ENCODE data around the gene PDK2. TPM values are rescaled to one million over a fixed set of nuclear protein-coding genes. Genes with fewer than 3 reads are reported as not detected.

The PDK2 gene
- total and polyA plus RNA-seq, 10 of the 15 experiments (the other 5 are each of a cell fraction or from before 2014, with no cell fraction given), result 0.98 to 22.6 (median 12.3) TPM

DNA sequence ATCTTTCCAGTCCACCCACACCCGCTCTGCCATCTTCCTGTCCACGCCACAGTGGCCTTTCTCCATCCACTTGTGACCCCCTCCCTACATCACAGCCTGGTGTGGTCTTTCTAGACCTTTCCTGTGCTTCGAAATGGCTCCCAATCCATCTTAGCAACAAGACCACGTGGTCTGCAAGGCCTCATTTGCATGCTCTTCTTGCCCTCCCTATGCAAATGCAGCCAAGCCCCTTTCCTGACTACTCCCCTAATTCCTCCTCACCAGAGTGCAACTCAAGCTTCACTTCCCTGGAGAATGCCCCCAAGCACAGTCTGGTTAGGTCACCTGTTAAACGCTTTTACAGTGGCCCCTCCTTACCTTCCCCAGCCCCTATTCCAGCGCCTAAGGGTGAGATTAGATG lies 49.2 kb downstream of the PDK2 start:
- intact Hi-C loops (cut with micrococcal nuclease; ENCODE audit: unreplicated experiment) (no loop called here), in situ Hi-C loops (cut with MboI) (no loop called here)
- FAIRE-seq (no peak), DNase-seq (ENCODE audit: low read depth, low spot score) (no peak), ATAC-seq (no peak)
- no peak overlapping the region for H2AFZ ChIP-seq (ENCODE audit: control insufficient read depth, low read depth, low read length)
- CTCF ChIA-PET, result interaction anchor here (0.8 to 9.3 kb wide), 4 partner anchors 8 to 50 kb away, joined by 3 to 99 read pairs (median 12); partner anchors contain the start of gene PDK2
- H3K4me3 ChIP-seq, result no peak overlapping the region
- no peaks in the 10 kb centered on the region for H3K9me3 ChIP-seq (replicated peaks; ENCODE audit: control insufficient read depth, insufficient read depth, low read length)
- peaks cover 41 to 54% of the 10 kb centered on the region in 2 experiments for H3K36me3 ChIP-seq (ENCODE audit: control insufficient read depth in 2 of 2, insufficient read depth in 2 of 2, low read length in 1 of 2)
- peak overlapping the region; percentile 96 for H3K4me2 ChIP-seq (ENCODE audit: control insufficient read depth, insufficient read depth)
- peaks cover 76% of the 10 kb centered on the region for H3K79me2 ChIP-seq (ENCODE audit: control insufficient read depth, insufficient read depth, low read length)
- peaks cover 11% of the 10 kb centered on the region for H4K20me1 ChIP-seq (ENCODE audit: control insufficient read depth, insufficient read depth)
- SMC1A ChIA-PET (ENCODE audit: uncharacterized antibody, unreplicated experiment), result interaction anchor here (3.4 kb wide), 1 partner anchor 17 kb away, joined by 15 read pairs; no protein-coding TSS in a partner anchor
- POLR2A ChIA-PET, result interaction anchor here (0.5 kb wide), 1 partner anchor 555 kb away, joined by 3 read pairs; no protein-coding TSS in a partner anchor
- H3K27ac ChIP-seq (ENCODE audit: control insufficient read depth, insufficient read depth), result 0 out of 2 replicates have a peak overlapping the region, but pooled peaks have one; percentile 19
- BruUV-seq (replicated peaks), result no TSS peak
- H3K9ac ChIP-seq (ENCODE audit: control insufficient read depth, insufficient read depth, low read length), result no peak overlapping the region
- no peaks in the 10 kb centered on the region for H3K27me3 ChIP-seq (replicated peaks in 1 of 2; ENCODE audit: control insufficient read depth in 2 of 2, insufficient read depth in 2 of 2, low read length in 1 of 2)
- 44% methylated on average over 6 of the region's 6 CpGs for WGBS (ENCODE audit: insufficient coverage, insufficient replicate concordance, low lambda C conversion rate, missing lambda C conversion rate)
- RAD21 ChIA-PET (ENCODE audit: unreplicated experiment), result no interaction called here
- H3K4me1 ChIP-seq (ENCODE audit: control insufficient read depth, insufficient read depth, low read length), result peaks cover 57% of the 10 kb centered on the region
- TF ChIP-seq IKZF2 (IDR thresholded peaks at IDR 0.05) (no peak), STAT3 (IDR thresholded peaks at IDR 0.05; ENCODE audit: low read depth, low read length) (no peak), NRF1 (conservative IDR thresholded peaks at IDR 0.05; ENCODE audit: low read depth, low read length) (no peak), SIN3A (IDR thresholded peaks at IDR 0.05; ENCODE audit: low read depth, low read length) (no peak), DPF2 (IDR thresholded peaks at IDR 0.05) (no peak), POU2F2 (IDR thresholded peaks at IDR 0.05; ENCODE audit: borderline replicate concordance, low read depth, low read length) (peak; percentile 90; the same call in 2 of the 3 replicates), KLF5 (IDR thresholded peaks at IDR 0.05; ENCODE audit: partially characterized antibody) (no peak), E4F1 (IDR thresholded peaks at IDR 0.05; ENCODE audit: borderline replicate concordance, partially characterized antibody) (no peak), USF1 (IDR thresholded peaks at IDR 0.05; ENCODE audit: borderline replicate concordance, extremely low read length, insufficient read depth, low read depth, low read length) (peak; percentile 56), CBFB (IDR thresholded peaks at IDR 0.05; ENCODE audit: low read depth) (no peak), SPI1 (IDR thresholded peaks at IDR 0.05; ENCODE audit: borderline replicate concordance, insufficient read depth, low read depth, low read length) (no peak), NFYB (IDR thresholded peaks at IDR 0.05; ENCODE audit: insufficient read depth, low read depth, low read length) (no peak), BACH1 (IDR thresholded peaks at IDR 0.05; ENCODE audit: borderline replicate concordance) (no peak), PAX8 (IDR thresholded peaks at IDR 0.05) (no peak), POLR2AphosphoS5 (IDR thresholded peaks at IDR 0.05; ENCODE audit: low read length) (peak; percentile 32; the same call in 1 of the 2 replicates)
- TF ChIP-seq, protein P1, sequence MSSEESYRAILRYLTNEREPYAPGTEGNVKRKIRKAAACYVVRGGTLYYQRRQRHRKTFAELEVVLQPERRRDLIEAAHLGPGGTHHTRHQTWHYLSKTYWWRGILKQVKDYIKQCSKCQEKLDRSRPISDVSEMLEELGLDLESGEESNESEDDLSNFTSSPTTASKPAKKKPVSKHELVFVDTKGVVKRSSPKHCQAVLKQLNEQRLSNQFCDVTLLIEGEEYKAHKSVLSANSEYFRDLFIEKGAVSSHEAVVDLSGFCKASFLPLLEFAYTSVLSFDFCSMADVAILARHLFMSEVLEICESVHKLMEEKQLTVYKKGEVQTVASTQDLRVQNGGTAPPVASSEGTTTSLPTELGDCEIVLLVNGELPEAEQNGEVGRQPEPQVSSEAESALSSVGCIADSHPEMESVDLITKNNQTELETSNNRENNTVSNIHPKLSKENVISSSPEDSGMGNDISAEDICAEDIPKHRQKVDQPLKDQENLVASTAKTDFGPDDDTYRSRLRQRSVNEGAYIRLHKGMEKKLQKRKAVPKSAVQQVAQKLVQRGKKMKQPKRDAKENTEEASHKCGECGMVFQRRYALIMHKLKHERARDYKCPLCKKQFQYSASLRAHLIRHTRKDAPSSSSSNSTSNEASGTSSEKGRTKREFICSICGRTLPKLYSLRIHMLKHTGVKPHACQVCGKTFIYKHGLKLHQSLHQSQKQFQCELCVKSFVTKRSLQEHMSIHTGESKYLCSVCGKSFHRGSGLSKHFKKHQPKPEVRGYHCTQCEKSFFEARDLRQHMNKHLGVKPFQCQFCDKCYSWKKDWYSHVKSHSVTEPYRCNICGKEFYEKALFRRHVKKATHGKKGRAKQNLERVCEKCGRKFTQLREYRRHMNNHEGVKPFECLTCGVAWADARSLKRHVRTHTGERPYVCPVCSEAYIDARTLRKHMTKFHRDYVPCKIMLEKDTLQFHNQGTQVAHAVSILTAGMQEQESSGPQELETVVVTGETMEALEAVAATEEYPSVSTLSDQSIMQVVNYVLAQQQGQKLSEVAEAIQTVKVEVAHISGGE (CRISPR knock-in tag; IDR thresholded peaks at IDR 0.05), result no peak
- TF ChIP-seq, protein P2, sequence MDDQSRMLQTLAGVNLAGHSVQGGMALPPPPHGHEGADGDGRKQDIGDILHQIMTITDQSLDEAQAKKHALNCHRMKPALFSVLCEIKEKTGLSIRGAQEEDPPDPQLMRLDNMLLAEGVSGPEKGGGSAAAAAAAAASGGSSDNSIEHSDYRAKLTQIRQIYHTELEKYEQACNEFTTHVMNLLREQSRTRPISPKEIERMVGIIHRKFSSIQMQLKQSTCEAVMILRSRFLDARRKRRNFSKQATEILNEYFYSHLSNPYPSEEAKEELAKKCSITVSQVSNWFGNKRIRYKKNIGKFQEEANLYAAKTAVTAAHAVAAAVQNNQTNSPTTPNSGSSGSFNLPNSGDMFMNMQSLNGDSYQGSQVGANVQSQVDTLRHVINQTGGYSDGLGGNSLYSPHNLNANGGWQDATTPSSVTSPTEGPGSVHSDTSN (IDR thresholded peaks at IDR 0.05; ENCODE audit: insufficient replicate concordance, low read depth, low read length), result no peak
